ENCODE data around the gene C1RL. TPM values are rescaled to one million over a fixed set of nuclear protein-coding genes. Genes with fewer than 3 reads are reported as not detected.

Gene C1RL
- total RNA-seq, 1 experiment from 2014 or later, result 25.9 TPM

- CTCF ChIA-PET, result no interaction called here
- intact Hi-C loops (cut with micrococcal nuclease), result no loop called here
- peaks cover 0 to 10% of the 10 kb centered on the region in 2 experiments; a peak in 3 of 4 replicates for H3K36me3 ChIP-seq (ENCODE audit: control insufficient read depth in 1 of 2, insufficient read depth in 2 of 2, low read length in 2 of 2)
- DNase-seq (ENCODE audit: low read depth, low spot score) (no peak), ATAC-seq (no peak)
- POLR2A ChIA-PET, result no interaction called here
- RAD21 ChIA-PET (ENCODE audit: low non-redundant PET in 1 of 2, low total read pairs in 2 of 2, uncharacterized antibody in 2 of 2, unreplicated experiment in 2 of 2), result no interaction called here
- H3K9me3 ChIP-seq (ENCODE audit: control insufficient read depth in 1 of 2, insufficient read depth in 1 of 2, low read depth in 1 of 2, low read length in 2 of 2), result no peaks in the 10 kb centered on the region
- no peak overlapping the region for H3K9ac ChIP-seq (ENCODE audit: low read length)
- H3K4me3 ChIP-seq (replicated peaks in 1 of 2; ENCODE audit: low read depth in 1 of 2, low read length in 2 of 2), result no peak overlapping the region
- BruUV-seq (replicated peaks), result no TSS peak
- no peak for TF ChIP-seq EZH2 (IDR thresholded peaks at IDR 0.05)
- no peak for TF ChIP-seq CEBPB (IDR thresholded peaks at IDR 0.05; ENCODE audit: low read depth)
- no peak for TF ChIP-seq ZNF274 (IDR thresholded peaks at IDR 0.05; ENCODE audit: low read depth, low read length)
- TF ChIP-seq POLR2A (IDR thresholded peaks at IDR 0.05; ENCODE audit: borderline replicate concordance, extremely low read depth, insufficient read depth, insufficient read length), result no peak
- no peak for TF ChIP-seq RAD21 (IDR thresholded peaks at IDR 0.05; ENCODE audit: low read depth)
- no peaks in the 10 kb centered on the region for H3K27me3 ChIP-seq (ENCODE audit: insufficient read depth, low read length)
- no peaks in the 10 kb centered on the region for H4K20me1 ChIP-seq (ENCODE audit: insufficient read depth)
- no peaks in the 10 kb centered on the region for H3K79me2 ChIP-seq (ENCODE audit: insufficient read depth, low read length)
- no peak overlapping the region for H2AFZ ChIP-seq (ENCODE audit: low read depth, low read length, poor library complexity, severe bottlenecking)
- H3K4me1 ChIP-seq (ENCODE audit: control insufficient read depth in 1 of 2, insufficient read depth in 2 of 2, low read length in 2 of 2), result no peaks in the 10 kb centered on the region
- no peaks in the 10 kb centered on the region for H3K9me2 ChIP-seq (ENCODE audit: insufficient read depth)
- no peak overlapping the region for H3K4me2 ChIP-seq (ENCODE audit: low read length)
- H3K27ac ChIP-seq (ENCODE audit: low read depth, low read length), result no peak overlapping the region
These were observed 43.8 kb upstream of the C1RL start for GRCh38 chr12:7152818-7153217.

DNA sequence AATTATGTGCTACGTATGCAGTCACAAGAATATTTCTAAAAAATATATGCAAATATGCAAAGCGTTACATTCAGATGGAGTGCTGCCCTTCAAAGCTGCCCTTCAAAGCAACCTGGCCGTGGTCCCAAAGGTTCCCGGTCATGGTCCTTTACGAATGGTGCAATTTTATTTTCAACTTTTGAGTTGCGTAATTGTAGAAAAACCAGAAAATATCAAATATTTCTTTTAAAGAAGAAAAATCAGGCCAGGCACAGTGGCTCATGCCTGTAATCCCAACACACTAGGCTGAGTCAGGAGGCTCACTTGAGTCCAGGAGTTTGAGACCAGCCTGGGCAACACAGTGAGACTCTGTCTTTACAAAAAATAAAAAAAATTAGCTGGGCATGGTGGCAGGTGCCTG is 42.5 kb upstream of the C1RL start:
- POLR2A ChIA-PET, result no interaction called here
- Histone ChIP-seq H4K20me1 (ENCODE audit: insufficient read depth) (no peaks in the 10 kb centered on the region), H3K27me3 (ENCODE audit: insufficient read depth, low read length) (no peaks in the 10 kb centered on the region), H2AFZ (ENCODE audit: low read depth, low read length, poor library complexity, severe bottlenecking) (no peak overlapping the region), H3K9me3 (ENCODE audit: control insufficient read depth in 1 of 2, insufficient read depth in 1 of 2, low read depth in 1 of 2, low read length in 2 of 2) (no peaks in the 10 kb centered on the region), H3K4me3 (replicated peaks in 1 of 2; ENCODE audit: low read depth in 1 of 2, low read length in 2 of 2) (no peak overlapping the region), H3K36me3 (ENCODE audit: control insufficient read depth in 1 of 2, insufficient read depth in 2 of 2, low read length in 2 of 2) (peaks cover 0 to 12% of the 10 kb centered on the region in 2 experiments; a peak in 3 of 4 replicates), H3K4me2 (ENCODE audit: low read length) (no peak overlapping the region), H3K27ac (ENCODE audit: low read depth, low read length) (no peak overlapping the region), H3K9me2 (ENCODE audit: insufficient read depth) (no peaks in the 10 kb centered on the region), H3K9ac (ENCODE audit: low read length) (no peak overlapping the region), H3K4me1 (ENCODE audit: control insufficient read depth in 1 of 2, insufficient read depth in 2 of 2, low read length in 2 of 2) (no peaks in the 10 kb centered on the region), H3K79me2 (ENCODE audit: insufficient read depth, low read length) (no peaks in the 10 kb centered on the region)
- DNase-seq (ENCODE audit: low read depth, low spot score) (no peak), ATAC-seq (no peak)
- intact Hi-C loops (cut with micrococcal nuclease), result no loop called here
- CTCF ChIA-PET, result no interaction called here
- RAD21 ChIA-PET (ENCODE audit: low non-redundant PET in 1 of 2, low total read pairs in 2 of 2, uncharacterized antibody in 2 of 2, unreplicated experiment in 2 of 2), result no interaction called here
- BruUV-seq (replicated peaks), result no TSS peak
- TF ChIP-seq, protein P1, sequence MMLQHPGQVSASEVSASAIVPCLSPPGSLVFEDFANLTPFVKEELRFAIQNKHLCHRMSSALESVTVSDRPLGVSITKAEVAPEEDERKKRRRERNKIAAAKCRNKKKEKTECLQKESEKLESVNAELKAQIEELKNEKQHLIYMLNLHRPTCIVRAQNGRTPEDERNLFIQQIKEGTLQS (IDR thresholded peaks at IDR 0.05), result no peak
- TF ChIP-seq ZNF274 (IDR thresholded peaks at IDR 0.05; ENCODE audit: low read depth, low read length) (no peak), FOSL1 (IDR thresholded peaks at IDR 0.05; ENCODE audit: low read depth) (no peak), POLR2AphosphoS5 (IDR thresholded peaks at IDR 0.05; ENCODE audit: low read depth, low read length) (no peak)
